Subcutaneous abdominal adipose tissue (tissue), 5 donors: Measurements from ENCODE around the gene RRP7A.
A peak's percentile ranks its signal among the peaks of the same experiment; 100 is the strongest.
"Not testable (repeated sequence)": the region's sequence is repeated elsewhere in the genome, so short reads cannot be mapped to it uniquely, and the experiment has no call there.

Source experiments
- H3K27ac ChIP-seq: one replicate; pipeline ENCODE4 v1.7.0; 2013; ENCODE audit warnings: low read depth, mild to moderate bottlenecking, inconsistent platforms, low read length, moderate library complexity
- H3K27me3 ChIP-seq, 5 donors: one replicate each; pipeline ENCODE4 v1.7.0; 2013; ENCODE audit warnings: low read length in 5 of 5, inconsistent platforms in 1 of 5; ENCODE audit not compliant: control insufficient read depth in 5 of 5, insufficient read depth in 4 of 5
- H3K36me3 ChIP-seq, 5 donors: one replicate each; pipeline ENCODE4 v1.7.0; 2013; ENCODE audit warnings: low read length in 5 of 5; ENCODE audit not compliant: control insufficient read depth in 5 of 5, insufficient read depth in 5 of 5
- H3K4me1 ChIP-seq, 5 donors: one replicate each; pipeline ENCODE4 v1.7.0; 2013; ENCODE audit warnings: low read length in 5 of 5, mild to moderate bottlenecking in 3 of 5, moderate library complexity in 1 of 5; ENCODE audit not compliant: control insufficient read depth in 5 of 5, insufficient read depth in 5 of 5
- H3K4me3 ChIP-seq, 5 donors: one replicate each; pipeline ENCODE4 v1.7.0; 2013; ENCODE audit warnings: low read length in 5 of 5, low read depth in 1 of 5
- H3K9ac ChIP-seq, 5 donors: one replicate each; pipeline ENCODE4 v1.7.0; 2013; ENCODE audit warnings: low read length in 5 of 5, mild to moderate bottlenecking in 4 of 5, moderate library complexity in 3 of 5
- H3K9me3 ChIP-seq, 5 donors: one replicate each; pipeline ENCODE4 v1.7.0; 2013; ENCODE audit warnings: low read length in 5 of 5; ENCODE audit not compliant: control insufficient read depth in 5 of 5
- donor health status: healthy.
- donor health status: healthy.
- donor health status: healthy.
- donor health status: healthy.
- donor health status: healthy.

RRP7A gene

GRCh38 chr22:42508327-42508974 is 11.1 kb downstream of the RRP7A start:
- not testable (repeated sequence) for H3K9ac ChIP-seq, H3K4me1 ChIP-seq, H3K9me3 ChIP-seq, H3K4me3 ChIP-seq, H3K27me3 ChIP-seq, H3K27ac ChIP-seq
- peaks cover 0 to 16% (median 11%) of the 10 kb centered on the region in 5 donors for H3K36me3 ChIP-seq

- H3K4me3 ChIP-seq: peak overlapping the region in 4 of 5 donors; percentile 44 to 67 (median 63)
- H3K27ac ChIP-seq: no peak overlapping the region
- peaks cover 0 to 17% (median 7%) of the 10 kb centered on the region in 5 donors for H3K4me1 ChIP-seq
- no peaks in the 10 kb centered on the region for H3K9me3 ChIP-seq
- H3K36me3 ChIP-seq: no peaks in the 10 kb centered on the region
- H3K9ac ChIP-seq: peak overlapping the region in 2 of 5 donors; percentile 32 to 77
- H3K27me3 ChIP-seq: no peaks in the 10 kb centered on the region
Observed at GRCh38 chr22:42500836-42501179, 18.8 kb downstream of the RRP7A start.

GRCh38 chr22:42500161-42500835 is 19.3 kb downstream of the RRP7A start:
- Histone ChIP-seq H3K27ac (no peak overlapping the region), H3K4me3 (peak overlapping the region in 4 of 5 donors; percentile 44 to 67 (median 63)), H3K27me3 (no peaks in the 10 kb centered on the region), H3K4me1 (peaks cover 0 to 17% (median 7%) of the 10 kb centered on the region in 5 donors), H3K9ac (peak overlapping the region in 2 of 5 donors; percentile 32 to 77), H3K9me3 (no peaks in the 10 kb centered on the region), H3K36me3 (no peaks in the 10 kb centered on the region)

- H3K27ac ChIP-seq, H3K27me3 ChIP-seq, H3K9me3 ChIP-seq, H3K36me3 ChIP-seq, H3K9ac ChIP-seq: not testable (repeated sequence)
- Histone ChIP-seq H3K4me1 (peaks cover 0 to 17% (median 7%) of the 10 kb centered on the region in 5 donors), H3K4me3 (peak overlapping the region in 1 of 5 donors; percentile 34)
Observed at GRCh38 chr22:42499773-42500160, 19.8 kb downstream of the RRP7A start.

GRCh38 chr22:42495533-42496141 is 24.0 kb downstream of the RRP7A start:
- H3K27ac ChIP-seq: not testable (repeated sequence)

GRCh38 chr22:42493393-42493792 is 26.2 kb downstream of the RRP7A start:
- no peaks in the 10 kb centered on the region for H3K9me3 ChIP-seq
- no peak overlapping the region for H3K9ac ChIP-seq
- no peak overlapping the region for H3K27ac ChIP-seq
- H3K4me3 ChIP-seq: no peak overlapping the region
- H3K27me3 ChIP-seq: no peaks in the 10 kb centered on the region
- no peaks in the 10 kb centered on the region for H3K36me3 ChIP-seq
- no peaks in the 10 kb centered on the region for H3K4me1 ChIP-seq

More at GRCh38 chr22:42495533-42496141, 24.0 kb downstream of the RRP7A start:
- H3K9me3 ChIP-seq, H3K27me3 ChIP-seq, H3K4me3 ChIP-seq, H3K9ac ChIP-seq, H3K36me3 ChIP-seq: not testable (repeated sequence)
- peaks cover 0 to 13% (median 3%) of the 10 kb centered on the region in 5 donors for H3K4me1 ChIP-seq

- no peak overlapping the region for H3K4me3 ChIP-seq
- no peaks in the 10 kb centered on the region for H3K36me3 ChIP-seq
- no peaks in the 10 kb centered on the region for H3K27me3 ChIP-seq
- no peak overlapping the region for H3K27ac ChIP-seq
- no peak overlapping the region for H3K9ac ChIP-seq
- H3K9me3 ChIP-seq: no peaks in the 10 kb centered on the region
- no peaks in the 10 kb centered on the region for H3K4me1 ChIP-seq
Observed at GRCh38 chr22:42492323-42492690, 27.3 kb downstream of the RRP7A start.

- no peaks in the 10 kb centered on the region for H3K4me1 ChIP-seq
- no peak overlapping the region for H3K27ac ChIP-seq
- H3K27me3 ChIP-seq: no peaks in the 10 kb centered on the region
- H3K9me3 ChIP-seq: no peaks in the 10 kb centered on the region
- H3K4me3 ChIP-seq: no peak overlapping the region
- H3K36me3 ChIP-seq: no peaks in the 10 kb centered on the region
- H3K9ac ChIP-seq: no peak overlapping the region
Observed at GRCh38 chr22:42490243-42490832, 29.3 kb downstream of the RRP7A start.

GRCh38 chr22:42489000-42489399 is 30.6 kb downstream of the RRP7A start:
- H3K4me3 ChIP-seq: no peak overlapping the region
- H3K36me3 ChIP-seq: no peaks in the 10 kb centered on the region
- peaks cover 0 to 6% (median 0%) of the 10 kb centered on the region in 5 donors for H3K27me3 ChIP-seq
- no peak overlapping the region for H3K9ac ChIP-seq
- H3K4me1 ChIP-seq: no peaks in the 10 kb centered on the region
- H3K27ac ChIP-seq: no peak overlapping the region
- H3K9me3 ChIP-seq: no peaks in the 10 kb centered on the region

- H3K9me3 ChIP-seq: no peaks in the 10 kb centered on the region
- peaks cover 0 to 6% (median 0%) of the 10 kb centered on the region in 5 donors for H3K27me3 ChIP-seq
- no peak overlapping the region for H3K27ac ChIP-seq
- H3K4me3 ChIP-seq: no peak overlapping the region
- H3K4me1 ChIP-seq: no peaks in the 10 kb centered on the region
- no peaks in the 10 kb centered on the region for H3K36me3 ChIP-seq
- H3K9ac ChIP-seq: no peak overlapping the region
Observed at GRCh38 chr22:42484506-42484905, 35.1 kb downstream of the RRP7A start.
